CD4-positive, alpha-beta T cell treated with Interleukin-6 for 4 hours (primary cell): ENCODE data around the gene CNPY1.
"Not testable (repeated sequence)": the region's sequence is repeated elsewhere in the genome, so short reads cannot be mapped to it uniquely, and the experiment has no call there.

Source experiments
- DNase-seq: peaks from one replicate; pipeline ENCODE4 v3.0.0-alpha.2; 2020; ENCODE audit warnings: mixed read lengths

CNPY1 gene

GRCh38 chr7:155531681-155532080, 14.7 kb downstream of the CNPY1 start:
- DNase-seq, result no peak

GRCh38 chr7:155530601-155531000, 15.8 kb downstream of the CNPY1 start:
- DNase-seq, result no peak

- no peak for DNase-seq
Measured at GRCh38 chr7:155529845-155530244, 16.5 kb downstream of the CNPY1 start.

GRCh38 chr7:155529346-155529745, 17.0 kb downstream of the CNPY1 start:
- no peak for DNase-seq

- no peak for DNase-seq
Measured at GRCh38 chr7:155527664-155528063, 18.7 kb downstream of the CNPY1 start.

GRCh38 chr7:155526225-155526624, 20.1 kb downstream of the CNPY1 start:
- no peak for DNase-seq

- no peak for DNase-seq
Measured at GRCh38 chr7:155524018-155524556, 22.3 kb downstream of the CNPY1 start.

- no peak for DNase-seq
Measured at GRCh38 chr7:155523168-155523675, 23.1 kb downstream of the CNPY1 start.

GRCh38 chr7:155521743-155522398, 24.5 kb downstream of the CNPY1 start:
- DNase-seq, result no peak

GRCh38 chr7:155521007-155521742, 25.2 kb downstream of the CNPY1 start:
- DNase-seq, result no peak

- no peak for DNase-seq
Measured at GRCh38 chr7:155520114-155520513, 26.2 kb downstream of the CNPY1 start.

- not testable (repeated sequence) for DNase-seq
Measured at GRCh38 chr7:155519358-155519757, 27.0 kb downstream of the CNPY1 start.

GRCh38 chr7:155518633-155519032, 27.7 kb downstream of the CNPY1 start:
- no peak for DNase-seq

- no peak for DNase-seq
Measured at GRCh38 chr7:155517969-155518368, 28.4 kb downstream of the CNPY1 start.

GRCh38 chr7:155517452-155517851, 28.9 kb downstream of the CNPY1 start:
- DNase-seq, result no peak

GRCh38 chr7:155516466-155516865, 29.9 kb downstream of the CNPY1 start:
- no peak for DNase-seq

- no peak for DNase-seq
Measured at GRCh38 chr7:155515318-155515717, 31.0 kb downstream of the CNPY1 start.

- DNase-seq, result no peak
Measured at GRCh38 chr7:155514296-155514695, 32.1 kb downstream of the CNPY1 start.

GRCh38 chr7:155513543-155514285, 32.6 kb downstream of the CNPY1 start:
- no peak for DNase-seq

GRCh38 chr7:155512246-155512887, 34.0 kb downstream of the CNPY1 start:
- DNase-seq, result no peak

GRCh38 chr7:155511702-155511996, 34.7 kb downstream of the CNPY1 start:
- no peak for DNase-seq

- no peak for DNase-seq
Measured at GRCh38 chr7:155510975-155511701, 35.2 kb downstream of the CNPY1 start.
